Nephron (organoid): ENCODE data around the gene PKLR.
"Not testable (repeated sequence)": the region's sequence is repeated elsewhere in the genome, so short reads cannot be mapped to it uniquely, and the experiment has no call there.

Source experiments
- H3K27ac Mint-ChIP-seq, 3 experiments: 2 replicates each; pipeline ENCODE4 v1.8.0; 2020; ENCODE audit warnings: mixed read lengths in 3 of 3, mild to moderate bottlenecking in 2 of 3, moderate library complexity in 1 of 3
- H3K27me3 Mint-ChIP-seq: 2 replicates; pipeline ENCODE4 v1.8.0; 2021; ENCODE audit warnings: low read depth, mild to moderate bottlenecking, moderate library complexity, mixed read lengths
- H3K36me3 Mint-ChIP-seq: 2 replicates; pipeline ENCODE4 v1.8.0; 2020; ENCODE audit warnings: low read depth, mixed read lengths
- H3K4me1 Mint-ChIP-seq: 2 replicates; pipeline ENCODE4 v1.8.0; 2020; ENCODE audit warnings: mixed read lengths
- H3K4me3 Mint-ChIP-seq, 3 experiments: 2 replicates each; pipeline ENCODE4 v1.8.0; 2020; ENCODE audit warnings: mild to moderate bottlenecking in 3 of 3, mixed read lengths in 3 of 3, moderate library complexity in 2 of 3
- H3K9me3 Mint-ChIP-seq: 2 replicates; pipeline ENCODE4 v1.8.0; 2020; ENCODE audit warnings: mixed read lengths
- CTCF ChIP-seq, 3 experiments: fragments of 200-600 bp; sonication (generic); IDR thresholded peaks; one replicate each; pipeline ENCODE4 v1.5.0; 2021; ENCODE audit warnings: antibody characterized with exemption in 3 of 3; ENCODE audit not compliant: unreplicated experiment in 3 of 3

The PKLR gene

DNA sequence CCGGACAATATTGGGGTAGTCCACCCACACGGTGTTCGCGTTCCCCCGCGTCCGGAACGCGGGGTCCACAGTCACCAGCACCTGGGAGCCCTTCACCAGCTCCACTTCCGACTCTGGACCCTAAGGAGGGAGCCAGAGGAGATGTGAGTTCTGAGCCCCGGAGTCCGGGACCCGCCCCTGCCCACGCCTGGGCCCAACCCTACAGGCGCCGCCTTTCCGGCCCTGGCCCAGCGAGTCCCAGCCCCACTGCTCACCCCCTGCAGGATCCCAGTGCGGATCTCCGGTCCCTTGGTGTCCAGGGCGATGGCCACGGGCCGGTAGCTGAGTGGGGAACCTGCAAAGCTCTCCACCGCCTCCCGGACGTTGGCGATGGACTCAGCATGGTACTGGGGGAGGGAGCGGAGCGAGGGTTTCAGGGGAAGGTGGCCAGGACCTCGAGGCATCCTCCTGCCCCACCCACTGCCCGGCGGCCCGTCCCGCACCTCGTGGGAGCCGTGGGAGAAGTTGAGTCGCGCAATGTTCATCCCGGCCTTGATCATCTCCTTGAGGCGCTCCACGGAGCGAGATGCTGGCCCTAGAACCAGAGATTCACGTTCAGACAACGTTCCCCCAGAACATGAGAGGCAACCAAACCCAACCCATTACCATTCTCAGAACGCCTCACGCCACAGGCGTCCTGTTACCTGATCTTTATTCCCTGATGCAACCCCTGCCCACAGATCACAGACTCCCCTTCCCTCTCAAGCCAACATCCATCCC, 5.9 kb downstream of the PKLR start:
- no peak for TF ChIP-seq CTCF (IDR thresholded peaks at IDR 0.05; ENCODE audit: unreplicated experiment in 3 of 3)
- Mint-ChIP-seq H3K27me3 (peaks cover 56% of the 10 kb centered on the region), H3K9me3 (peaks cover 3% of the 10 kb centered on the region), H3K36me3 (no peaks in the 10 kb centered on the region), H3K4me3 (no peak overlapping the region), H3K27ac (no peak overlapping the region), H3K4me1 (peaks cover 13% of the 10 kb centered on the region)

DNA sequence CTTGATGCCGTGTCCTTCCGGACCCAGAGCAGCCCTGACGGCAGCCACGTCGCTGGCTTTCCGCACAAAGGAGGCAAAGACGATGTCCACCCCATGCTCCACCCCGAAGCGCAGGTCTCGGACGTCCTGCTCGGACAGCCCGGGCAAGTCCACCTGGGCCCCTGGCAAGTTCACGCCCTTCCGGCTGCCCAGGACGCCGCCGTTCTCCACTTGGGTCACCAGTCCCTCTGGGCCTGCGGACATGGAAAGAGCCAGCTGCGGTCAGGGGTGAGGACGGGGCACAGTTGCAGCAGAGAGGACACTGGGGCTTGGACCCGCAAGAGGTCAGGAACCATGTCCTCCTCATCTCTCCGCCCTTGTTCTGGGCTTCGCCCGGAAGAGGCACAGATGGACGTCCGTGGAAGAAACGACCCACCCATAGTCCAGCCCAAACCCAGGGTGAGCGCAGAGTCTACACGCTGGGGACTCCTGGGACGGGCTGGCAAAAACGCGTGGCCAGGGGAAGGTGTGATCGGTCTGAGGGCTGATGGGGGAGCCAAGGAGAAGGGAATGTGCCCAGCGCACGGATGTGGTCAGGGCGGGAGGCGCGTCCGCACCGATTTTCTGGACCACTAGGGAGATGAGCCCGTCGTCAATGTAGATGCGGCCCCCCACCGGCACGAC, 6.6 kb downstream of the PKLR start:
- H3K27ac Mint-ChIP-seq, result no peak overlapping the region
- H3K27me3 Mint-ChIP-seq, result peaks cover 56% of the 10 kb centered on the region
- H3K4me3 Mint-ChIP-seq, result no peak overlapping the region
- H3K36me3 Mint-ChIP-seq, result no peaks in the 10 kb centered on the region
- H3K4me1 Mint-ChIP-seq, result peaks cover 13% of the 10 kb centered on the region
- TF ChIP-seq CTCF (IDR thresholded peaks at IDR 0.05; ENCODE audit: unreplicated experiment in 3 of 3), result no peak
- H3K9me3 Mint-ChIP-seq, result peaks cover 3% of the 10 kb centered on the region

DNA sequence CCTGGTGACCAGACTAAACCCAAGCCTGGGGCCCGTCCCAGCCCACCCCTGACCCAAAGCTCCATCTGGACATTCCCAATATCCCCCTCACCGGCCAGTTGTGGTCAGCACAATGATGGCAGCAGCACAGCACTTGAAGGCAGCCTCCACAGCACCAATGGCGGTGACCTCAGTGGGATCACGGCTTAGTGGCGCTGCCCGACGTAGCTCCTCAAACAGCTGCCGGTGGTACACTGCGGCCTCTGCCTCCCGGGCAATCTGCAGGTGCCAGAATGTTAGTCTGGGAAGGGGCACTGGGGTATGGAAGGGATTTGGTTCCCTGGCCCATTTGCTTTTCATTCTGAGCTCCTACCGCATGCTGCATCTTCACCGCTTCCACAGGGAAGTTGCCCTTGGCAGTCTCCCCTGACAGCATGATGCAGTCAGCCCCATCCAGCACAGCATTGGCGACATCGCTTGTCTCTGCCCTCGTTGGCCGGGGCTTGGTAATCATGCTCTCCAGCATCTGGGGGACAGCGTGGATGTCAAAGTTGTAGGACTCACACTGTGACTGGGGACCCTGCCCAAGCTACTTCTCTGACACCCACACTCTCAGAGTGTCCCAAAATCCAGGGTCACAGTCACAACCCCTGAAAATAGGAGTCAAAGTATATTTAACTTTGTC, 8.0 kb downstream of the PKLR start:
- Mint-ChIP-seq H3K9me3 (peaks cover 3% of the 10 kb centered on the region), H3K27ac (no peak overlapping the region), H3K36me3 (no peaks in the 10 kb centered on the region), H3K27me3 (peaks cover 56% of the 10 kb centered on the region), H3K4me3 (no peak overlapping the region), H3K4me1 (peaks cover 13% of the 10 kb centered on the region)
- no peak for TF ChIP-seq CTCF (IDR thresholded peaks at IDR 0.05; ENCODE audit: unreplicated experiment in 3 of 3)

- not testable (repeated sequence) for H3K36me3 Mint-ChIP-seq, H3K4me3 Mint-ChIP-seq, H3K27ac Mint-ChIP-seq, H3K9me3 Mint-ChIP-seq, H3K4me1 Mint-ChIP-seq
- peaks cover 36% of the 10 kb centered on the region for H3K27me3 Mint-ChIP-seq
Observed at GRCh38 chr1:155291006-155291405, 10.2 kb downstream of the PKLR start.

- no peak for TF ChIP-seq CTCF (IDR thresholded peaks at IDR 0.05; ENCODE audit: unreplicated experiment in 3 of 3)
- Mint-ChIP-seq H3K4me1 (no peaks in the 10 kb centered on the region), H3K9me3 (no peaks in the 10 kb centered on the region), H3K27ac (no peak overlapping the region), H3K36me3 (no peaks in the 10 kb centered on the region), H3K4me3 (no peak overlapping the region), H3K27me3 (peaks cover 13% of the 10 kb centered on the region)
Observed at GRCh38 chr1:155287987-155288543, 13.2 kb downstream of the PKLR start.

DNA sequence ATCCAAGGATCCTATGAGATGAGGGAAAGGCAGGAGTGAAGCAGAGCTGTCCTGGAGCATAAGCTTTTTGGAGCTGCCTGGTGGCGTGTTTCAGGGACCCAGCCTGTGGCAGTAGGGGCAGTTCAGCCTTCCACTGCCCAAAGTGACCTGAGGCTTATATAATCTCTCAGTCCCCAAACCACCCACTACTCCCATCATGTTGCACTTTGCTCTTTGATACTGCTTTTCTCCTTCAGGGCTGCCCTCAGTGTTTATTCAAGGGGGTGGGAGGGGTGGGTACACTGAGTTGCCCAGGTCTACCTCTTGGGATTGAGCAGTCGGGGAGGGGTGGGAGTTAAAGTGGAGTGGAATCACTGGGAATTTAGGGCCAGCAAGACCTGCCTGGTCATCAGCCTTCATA, 14.7 kb downstream of the PKLR start:
- H3K27ac Mint-ChIP-seq, result no peak overlapping the region
- H3K27me3 Mint-ChIP-seq, result peaks cover 3% of the 10 kb centered on the region
- no peaks in the 10 kb centered on the region for H3K4me1 Mint-ChIP-seq
- H3K36me3 Mint-ChIP-seq, result peaks cover 8% of the 10 kb centered on the region
- TF ChIP-seq CTCF (IDR thresholded peaks at IDR 0.05; ENCODE audit: unreplicated experiment in 3 of 3), result no peak
- H3K4me3 Mint-ChIP-seq, result no peak overlapping the region
- H3K9me3 Mint-ChIP-seq, result no peaks in the 10 kb centered on the region
